WTC11 (cell line): ENCODE measurements around the gene GJC1. TPM values are rescaled to one million over a fixed set of nuclear protein-coding genes. Genes with fewer than 3 reads are reported as not detected.

ENCODE experiments used
- ATAC-seq: fragments of 200-7000 bp; cut with Tn5 transposase; 2 replicates; pipeline ENCODE4 v1.10.0; 2021; ENCODE audit warnings: mild to moderate bottlenecking, moderate library complexity
- CTCF ChIA-PET: fragments of 300-600 bp; sonication (Branson Sonifier 250); formaldehyde crosslinking; loops from one replicate; lab custom pipeline; 2021; ENCODE audit warnings: antibody characterized with exemption; lab: Charles Lee
- POLR2A ChIA-PET: fragments of 350-600 bp; sonication (Branson Sonifier 250); formaldehyde crosslinking; loops from one replicate; lab custom pipeline; 2021; ENCODE audit warnings: antibody characterized with exemption; lab: Charles Lee
- DNase-seq: peaks from one replicate; pipeline ENCODE4 v3.0.0; 2021; ENCODE audit warnings: low spot score
- H3K27ac Mint-ChIP-seq: 2 replicates; pipeline ENCODE4 v1.8.0; 2021; ENCODE audit warnings: mixed read lengths
- H3K27me3 Mint-ChIP-seq: 2 replicates; pipeline ENCODE4 v1.8.0; 2021; ENCODE audit warnings: low read depth, mild to moderate bottlenecking, moderate library complexity, mixed read lengths
- H3K36me3 Mint-ChIP-seq: 2 replicates; pipeline ENCODE4 v1.8.0; 2021; ENCODE audit warnings: mixed read lengths
- H3K4me1 Mint-ChIP-seq: 2 replicates; pipeline ENCODE4 v1.8.0; 2022; ENCODE audit warnings: mixed read lengths
- H3K4me3 Mint-ChIP-seq: 2 replicates; pipeline ENCODE4 v1.8.0; 2021; ENCODE audit warnings: mild to moderate bottlenecking, moderate library complexity, mixed read lengths
- H3K9me3 Mint-ChIP-seq: 2 replicates; pipeline ENCODE4 v1.8.0; 2021; ENCODE audit warnings: mixed read lengths
- ELF4 ChIP-seq: sonication (generic); formaldehyde crosslinking; IDR thresholded peaks from 2 replicates; pipeline ENCODE4 v1.8.1; 2022; ENCODE audit warnings: low read depth, mild to moderate bottlenecking, moderate library complexity, missing genetic modification reagents
- FOXJ3 ChIP-seq: sonication (generic); formaldehyde crosslinking; IDR thresholded peaks from 2 replicates; pipeline ENCODE4 v1.9.0; 2021; ENCODE audit warnings: missing genetic modification reagents, mild to moderate bottlenecking, borderline replicate concordance
- FOXP1 ChIP-seq: sonication (generic); formaldehyde crosslinking; IDR thresholded peaks from 2 replicates; pipeline ENCODE4 v1.8.0; 2022; ENCODE audit warnings: missing genetic modification reagents, mild to moderate bottlenecking, moderate library complexity, borderline replicate concordance
- GTF2I ChIP-seq: fragments of 250-450 bp; sonication (Bioruptor Pico); conservative IDR thresholded peaks from 2 replicates; pipeline ENCODE4 v1.4.0; 2021; ENCODE audit warnings: mild to moderate bottlenecking
- NR3C1 ChIP-seq: sonication (generic); formaldehyde crosslinking; conservative IDR thresholded peaks from 2 replicates; pipeline ENCODE4 v1.8.1; 2023; ENCODE audit warnings: low read depth, mild to moderate bottlenecking, missing genetic modification reagents
- SP1 ChIP-seq: sonication (generic); formaldehyde crosslinking; conservative IDR thresholded peaks from 2 replicates; pipeline ENCODE4 v1.8.1; 2022; ENCODE audit warnings: missing genetic modification reagents
- USF2 ChIP-seq: sonication (generic); formaldehyde crosslinking; IDR thresholded peaks from 2 replicates; pipeline ENCODE4 v1.8.1; 2023; ENCODE audit warnings: mild to moderate bottlenecking, missing genetic modification reagents, moderate library complexity
- ZNF423 ChIP-seq: fragments of 250-450 bp; sonication (Bioruptor Pico); IDR thresholded peaks from 2 replicates; pipeline ENCODE4 v2.1.2; 2022; ENCODE audit warnings: mild to moderate bottlenecking, moderate library complexity
- ZNF671 ChIP-seq: fragments of 250-450 bp; sonication (Bioruptor Pico); IDR thresholded peaks from 2 replicates; pipeline ENCODE4 v1.8.0; 2021; ENCODE audit warnings: mild to moderate bottlenecking
- total RNA-seq: library from RNA; stranded (reverse); gene quantifications from 3 replicates; pipeline ENCODE4 v1.2.3, GENCODE V29; 2021
- TF ChIP-seq, protein P1 (sequence below): sonication (generic); formaldehyde crosslinking; IDR thresholded peaks from 2 replicates; pipeline ENCODE4 v1.8.0; 2022; ENCODE audit warnings: missing genetic modification reagents
- TF ChIP-seq, protein P2 (sequence below): fragments of 250-450 bp; sonication (Bioruptor Pico); IDR thresholded peaks from 2 replicates; pipeline ENCODE4 v1.9.0; 2021; ENCODE audit warnings: mild to moderate bottlenecking
- TF ChIP-seq, protein P3 (sequence below): sonication (generic); formaldehyde crosslinking; IDR thresholded peaks from 2 replicates; pipeline ENCODE4 v1.8.1; 2022; ENCODE audit warnings: missing genetic modification reagents, borderline replicate concordance

GJC1 gene
- total RNA-seq, 1 experiment from 2014 or later = 104 TPM

DNA sequence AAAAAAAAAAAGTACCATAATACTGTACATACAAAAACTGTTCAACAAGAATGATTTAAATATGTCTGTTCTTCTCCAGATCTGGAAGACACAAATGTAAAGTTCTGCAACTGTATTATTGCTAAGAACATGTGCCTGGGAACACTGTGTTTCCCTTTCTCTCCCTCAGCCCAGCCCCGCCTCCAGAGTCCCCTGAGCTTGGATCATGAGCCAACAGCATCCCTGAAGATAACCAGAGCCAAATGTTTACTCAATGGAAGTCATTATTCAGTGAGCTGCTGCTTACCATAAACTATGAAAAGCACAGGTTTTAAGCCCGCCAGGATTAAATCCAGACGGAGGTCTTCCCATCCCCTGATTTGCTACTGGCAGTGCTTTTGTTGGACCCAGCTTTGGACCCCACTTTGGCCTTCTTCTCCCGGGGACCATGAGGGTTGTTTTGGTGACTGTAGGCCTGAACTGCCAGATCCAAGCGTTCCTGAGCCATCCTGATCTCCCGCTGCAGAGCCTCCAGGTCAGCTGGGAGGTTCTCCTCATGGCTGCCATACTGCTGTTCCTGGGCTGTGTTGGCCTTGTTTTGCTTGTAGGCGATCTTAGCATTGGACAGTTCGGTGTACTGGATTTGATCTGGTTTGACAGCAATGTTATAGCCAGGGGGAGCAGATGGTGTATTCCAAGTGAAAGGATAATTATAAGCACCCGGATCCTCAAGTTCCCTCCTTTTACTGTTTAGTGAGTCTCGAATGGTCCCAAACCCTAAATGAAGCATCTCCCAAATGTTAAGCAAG lies 25.6 kb downstream of the GJC1 start (continued):
- TF ChIP-seq FOXP1 (no peak), ELF4 (CRISPR knock-in tag) (no peak), SP1 (no peak), USF2 (CRISPR knock-in tag) (no peak), ZNF423 (no peak), FOXJ3 (CRISPR knock-in tag) (no peak), NR3C1 (CRISPR knock-in tag) (no peak)
- TF ChIP-seq, protein P1, sequence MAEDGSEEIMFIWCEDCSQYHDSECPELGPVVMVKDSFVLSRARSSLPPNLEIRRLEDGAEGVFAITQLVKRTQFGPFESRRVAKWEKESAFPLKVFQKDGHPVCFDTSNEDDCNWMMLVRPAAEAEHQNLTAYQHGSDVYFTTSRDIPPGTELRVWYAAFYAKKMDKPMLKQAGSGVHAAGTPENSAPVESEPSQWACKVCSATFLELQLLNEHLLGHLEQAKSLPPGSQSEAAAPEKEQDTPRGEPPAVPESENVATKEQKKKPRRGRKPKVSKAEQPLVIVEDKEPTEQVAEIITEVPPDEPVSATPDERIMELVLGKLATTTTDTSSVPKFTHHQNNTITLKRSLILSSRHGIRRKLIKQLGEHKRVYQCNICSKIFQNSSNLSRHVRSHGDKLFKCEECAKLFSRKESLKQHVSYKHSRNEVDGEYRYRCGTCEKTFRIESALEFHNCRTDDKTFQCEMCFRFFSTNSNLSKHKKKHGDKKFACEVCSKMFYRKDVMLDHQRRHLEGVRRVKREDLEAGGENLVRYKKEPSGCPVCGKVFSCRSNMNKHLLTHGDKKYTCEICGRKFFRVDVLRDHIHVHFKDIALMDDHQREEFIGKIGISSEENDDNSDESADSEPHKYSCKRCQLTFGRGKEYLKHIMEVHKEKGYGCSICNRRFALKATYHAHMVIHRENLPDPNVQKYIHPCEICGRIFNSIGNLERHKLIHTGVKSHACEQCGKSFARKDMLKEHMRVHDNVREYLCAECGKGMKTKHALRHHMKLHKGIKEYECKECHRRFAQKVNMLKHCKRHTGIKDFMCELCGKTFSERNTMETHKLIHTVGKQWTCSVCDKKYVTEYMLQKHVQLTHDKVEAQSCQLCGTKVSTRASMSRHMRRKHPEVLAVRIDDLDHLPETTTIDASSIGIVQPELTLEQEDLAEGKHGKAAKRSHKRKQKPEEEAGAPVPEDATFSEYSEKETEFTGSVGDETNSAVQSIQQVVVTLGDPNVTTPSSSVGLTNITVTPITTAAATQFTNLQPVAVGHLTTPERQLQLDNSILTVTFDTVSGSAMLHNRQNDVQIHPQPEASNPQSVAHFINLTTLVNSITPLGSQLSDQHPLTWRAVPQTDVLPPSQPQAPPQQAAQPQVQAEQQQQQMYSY (CRISPR knock-in tag) = no peak
- TF ChIP-seq, all 79 proteins: peak for 0

DNA sequence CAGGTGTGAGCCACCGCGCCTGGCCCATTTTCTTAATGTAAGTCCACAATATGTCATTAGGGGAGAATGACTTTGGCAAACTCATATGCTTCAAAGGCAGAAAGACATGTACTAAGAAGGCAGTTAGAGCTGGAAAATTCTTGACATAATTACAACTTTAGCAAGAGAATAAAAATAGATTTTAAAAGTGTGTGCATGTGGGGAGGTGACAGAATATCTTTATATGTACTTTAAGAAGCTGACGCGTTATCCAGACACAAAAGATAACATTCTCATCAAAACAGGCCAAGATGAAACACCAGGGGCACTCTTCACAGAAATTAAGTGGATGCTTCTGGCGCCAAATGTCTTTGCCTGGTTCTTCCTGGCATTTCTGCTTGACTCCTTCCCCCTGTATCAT lies 28.2 kb downstream of the GJC1 start:
- CTCF ChIA-PET = no interaction called here
- Mint-ChIP-seq H3K9me3 (no peaks in the 10 kb centered on the region), H3K4me1 (no peaks in the 10 kb centered on the region)
- TF ChIP-seq, protein P2, sequence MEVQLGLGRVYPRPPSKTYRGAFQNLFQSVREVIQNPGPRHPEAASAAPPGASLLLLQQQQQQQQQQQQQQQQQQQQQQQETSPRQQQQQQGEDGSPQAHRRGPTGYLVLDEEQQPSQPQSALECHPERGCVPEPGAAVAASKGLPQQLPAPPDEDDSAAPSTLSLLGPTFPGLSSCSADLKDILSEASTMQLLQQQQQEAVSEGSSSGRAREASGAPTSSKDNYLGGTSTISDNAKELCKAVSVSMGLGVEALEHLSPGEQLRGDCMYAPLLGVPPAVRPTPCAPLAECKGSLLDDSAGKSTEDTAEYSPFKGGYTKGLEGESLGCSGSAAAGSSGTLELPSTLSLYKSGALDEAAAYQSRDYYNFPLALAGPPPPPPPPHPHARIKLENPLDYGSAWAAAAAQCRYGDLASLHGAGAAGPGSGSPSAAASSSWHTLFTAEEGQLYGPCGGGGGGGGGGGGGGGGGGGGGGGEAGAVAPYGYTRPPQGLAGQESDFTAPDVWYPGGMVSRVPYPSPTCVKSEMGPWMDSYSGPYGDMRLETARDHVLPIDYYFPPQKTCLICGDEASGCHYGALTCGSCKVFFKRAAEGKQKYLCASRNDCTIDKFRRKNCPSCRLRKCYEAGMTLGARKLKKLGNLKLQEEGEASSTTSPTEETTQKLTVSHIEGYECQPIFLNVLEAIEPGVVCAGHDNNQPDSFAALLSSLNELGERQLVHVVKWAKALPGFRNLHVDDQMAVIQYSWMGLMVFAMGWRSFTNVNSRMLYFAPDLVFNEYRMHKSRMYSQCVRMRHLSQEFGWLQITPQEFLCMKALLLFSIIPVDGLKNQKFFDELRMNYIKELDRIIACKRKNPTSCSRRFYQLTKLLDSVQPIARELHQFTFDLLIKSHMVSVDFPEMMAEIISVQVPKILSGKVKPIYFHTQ (CRISPR knock-in tag) = no peak
- TF ChIP-seq, protein P3, sequence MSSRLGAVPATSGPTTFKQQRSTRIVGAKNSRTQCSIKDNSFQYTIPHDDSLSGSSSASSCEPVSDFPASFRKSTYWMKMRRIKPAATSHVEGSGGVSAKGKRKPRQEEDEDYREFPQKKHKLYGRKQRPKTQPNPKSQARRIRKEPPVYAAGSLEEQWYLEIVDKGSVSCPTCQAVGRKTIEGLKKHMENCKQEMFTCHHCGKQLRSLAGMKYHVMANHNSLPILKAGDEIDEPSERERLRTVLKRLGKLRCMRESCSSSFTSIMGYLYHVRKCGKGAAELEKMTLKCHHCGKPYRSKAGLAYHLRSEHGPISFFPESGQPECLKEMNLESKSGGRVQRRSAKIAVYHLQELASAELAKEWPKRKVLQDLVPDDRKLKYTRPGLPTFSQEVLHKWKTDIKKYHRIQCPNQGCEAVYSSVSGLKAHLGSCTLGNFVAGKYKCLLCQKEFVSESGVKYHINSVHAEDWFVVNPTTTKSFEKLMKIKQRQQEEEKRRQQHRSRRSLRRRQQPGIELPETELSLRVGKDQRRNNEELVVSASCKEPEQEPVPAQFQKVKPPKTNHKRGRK = no peak
- TF ChIP-seq FOXP1 (no peak), GTF2I (no peak), ZNF423 (no peak), USF2 (CRISPR knock-in tag) (no peak), ZNF671 (CRISPR knock-in tag) (no peak), ELF4 (CRISPR knock-in tag) (no peak)
- TF ChIP-seq, all 79 proteins: peak for 0
- no peak for DNase-seq
- H3K4me3 Mint-ChIP-seq = no peak overlapping the region
- no peak overlapping the region for H3K27ac Mint-ChIP-seq
- no peak for ATAC-seq
- peaks cover 57% of the 10 kb centered on the region for H3K36me3 Mint-ChIP-seq
- POLR2A ChIA-PET = interaction anchor here (0.7 kb wide), 1 partner anchor 22 kb away, joined by 4 read pairs; no protein-coding TSS in a partner anchor
- no peaks in the 10 kb centered on the region for H3K27me3 Mint-ChIP-seq
